GM21786 (cell line): ENCODE measurements around the gene DLEC1.
A peak's percentile ranks its signal among the peaks of the same experiment; 100 is the strongest.

ENCODE experiments used
- ATAC-seq: cut with Tn5 transposase; IDR thresholded peaks from one replicate; pipeline ENCODE4 v1.9.1; 2021; ENCODE audit not compliant: unreplicated experiment

The DLEC1 gene

DNA sequence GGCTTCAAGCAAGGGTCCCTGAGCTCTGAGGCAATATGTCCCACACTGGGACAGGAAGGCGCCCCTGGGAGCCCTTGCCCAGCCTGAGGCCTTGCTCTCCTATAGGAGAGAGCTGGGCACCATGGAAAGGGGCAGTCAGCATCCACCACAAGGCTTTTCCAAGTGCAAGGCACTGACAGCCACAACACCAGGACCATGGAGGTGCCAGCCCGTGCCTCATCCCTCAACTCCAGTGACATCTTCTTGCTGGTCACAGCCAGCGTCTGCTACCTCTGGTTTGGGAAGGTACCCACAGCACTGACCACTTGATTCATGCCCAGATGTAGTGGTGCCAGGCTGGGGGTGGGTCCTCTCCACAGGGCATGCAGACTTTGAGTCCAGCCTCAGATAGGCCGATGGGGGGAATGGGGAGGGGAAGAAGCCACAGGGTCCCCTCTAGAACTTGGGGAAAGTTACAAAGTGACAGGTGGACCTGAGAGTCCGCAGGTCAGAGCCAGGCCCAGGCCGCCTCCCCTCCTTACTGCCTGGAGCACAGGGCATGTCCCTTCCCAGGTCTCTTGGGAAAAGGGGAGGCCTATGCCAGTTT, 36.6 kb upstream of the DLEC1 start:
- ATAC-seq: no peak

DNA sequence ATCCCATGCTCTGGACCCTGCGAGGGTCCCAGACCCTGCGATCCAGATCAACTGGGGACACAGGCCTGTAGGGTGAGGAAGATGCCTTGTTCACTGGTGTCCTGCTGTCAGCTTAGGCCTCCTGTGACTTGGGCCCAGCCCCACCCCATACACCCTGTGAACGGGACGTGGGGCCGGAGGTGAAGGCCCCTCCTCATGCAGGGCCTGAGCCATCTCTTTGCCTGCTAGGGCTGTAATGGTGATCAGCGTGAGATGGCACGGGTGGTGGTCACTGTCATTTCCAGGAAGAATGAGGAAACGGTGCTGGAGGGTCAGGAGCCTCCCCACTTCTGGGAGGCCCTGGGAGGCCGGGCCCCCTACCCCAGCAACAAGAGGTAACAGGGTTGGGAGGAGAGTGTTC, 36.1 kb upstream of the DLEC1 start:
- no peak for ATAC-seq

DNA sequence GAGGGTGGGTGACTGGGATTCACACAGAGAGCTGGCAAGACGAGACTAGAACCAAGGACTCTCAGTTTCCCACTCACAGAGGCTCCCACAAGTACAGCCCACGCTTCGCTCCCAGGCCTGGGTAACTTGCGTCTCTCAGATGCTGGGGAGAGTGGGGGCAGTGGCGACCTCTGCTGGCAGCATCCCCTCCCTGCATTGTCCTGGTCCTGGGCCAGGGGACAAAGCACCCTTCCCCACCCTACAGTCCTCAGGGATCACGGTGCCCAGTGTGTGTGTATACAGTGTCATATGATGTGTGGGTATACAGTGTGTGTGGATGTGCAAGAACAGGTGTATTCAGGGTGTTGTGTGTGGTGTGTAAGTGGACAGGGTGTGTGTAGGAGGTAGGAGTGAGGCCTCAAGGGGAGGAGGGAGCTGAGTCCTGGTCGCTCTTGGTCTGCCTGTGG, 35.6 kb upstream of the DLEC1 start:
- peak; percentile 44 for ATAC-seq

DNA sequence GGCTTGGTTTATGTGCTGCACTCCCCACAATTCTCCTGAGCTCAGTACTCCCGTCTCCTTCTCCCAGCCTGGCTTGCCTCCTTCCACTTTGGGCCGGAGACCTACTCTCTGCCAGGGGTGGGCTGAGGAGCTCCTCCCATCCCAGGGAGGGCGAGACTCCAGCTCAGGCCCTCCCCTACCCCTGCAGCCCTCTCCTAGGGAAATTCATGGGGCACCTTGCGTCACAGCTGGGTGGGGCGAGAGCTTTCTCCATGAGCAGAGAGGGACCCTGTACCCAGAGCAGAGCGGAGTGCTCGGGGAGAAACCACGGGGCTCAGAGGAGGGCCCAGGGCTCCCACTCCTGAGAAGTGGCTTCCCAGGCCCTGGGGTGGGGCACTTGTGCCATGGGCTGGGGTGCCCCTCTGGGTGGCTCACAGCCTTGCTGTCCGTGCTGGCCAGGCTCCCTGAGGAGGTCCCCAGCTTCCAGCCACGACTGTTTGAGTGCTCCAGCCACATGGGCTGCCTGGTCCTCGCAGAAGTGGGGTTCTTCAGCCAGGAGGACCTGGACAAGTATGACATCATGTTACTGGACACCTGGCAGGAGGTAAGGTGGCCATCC, 35.1 kb upstream of the DLEC1 start:
- no peak for ATAC-seq

DNA sequence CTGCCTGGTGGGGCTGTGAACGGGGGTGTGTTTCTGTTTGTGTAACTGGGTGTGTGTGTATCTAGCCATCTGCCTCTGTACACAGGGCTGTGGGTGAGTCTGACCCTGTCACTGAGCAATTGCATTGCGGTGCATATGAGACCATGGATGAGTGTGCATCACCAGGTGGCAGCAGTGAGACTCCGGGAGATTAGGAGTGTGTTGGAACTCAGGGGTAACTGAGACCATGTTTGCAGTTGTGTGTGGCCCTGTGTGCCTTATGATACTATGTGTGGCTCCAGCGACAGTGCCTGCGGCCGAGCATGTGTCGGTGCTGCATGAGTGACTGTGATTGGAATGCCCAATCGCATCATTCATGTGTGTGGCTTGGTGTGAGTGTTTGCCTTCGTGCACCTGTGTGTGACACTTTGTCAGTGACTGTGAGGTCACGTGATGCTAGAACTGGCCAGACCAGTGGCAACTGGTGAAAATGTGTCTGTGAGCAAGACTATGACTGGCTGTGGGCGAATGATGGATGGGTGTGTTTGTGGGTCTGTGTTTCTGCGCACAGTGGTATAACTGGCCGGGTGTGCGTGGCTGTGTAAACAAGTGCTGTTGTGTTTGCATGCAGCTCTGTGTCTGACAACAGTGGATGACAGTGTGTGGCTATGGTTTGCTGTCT, 34.5 kb upstream of the DLEC1 start:
- no peak for ATAC-seq

DNA sequence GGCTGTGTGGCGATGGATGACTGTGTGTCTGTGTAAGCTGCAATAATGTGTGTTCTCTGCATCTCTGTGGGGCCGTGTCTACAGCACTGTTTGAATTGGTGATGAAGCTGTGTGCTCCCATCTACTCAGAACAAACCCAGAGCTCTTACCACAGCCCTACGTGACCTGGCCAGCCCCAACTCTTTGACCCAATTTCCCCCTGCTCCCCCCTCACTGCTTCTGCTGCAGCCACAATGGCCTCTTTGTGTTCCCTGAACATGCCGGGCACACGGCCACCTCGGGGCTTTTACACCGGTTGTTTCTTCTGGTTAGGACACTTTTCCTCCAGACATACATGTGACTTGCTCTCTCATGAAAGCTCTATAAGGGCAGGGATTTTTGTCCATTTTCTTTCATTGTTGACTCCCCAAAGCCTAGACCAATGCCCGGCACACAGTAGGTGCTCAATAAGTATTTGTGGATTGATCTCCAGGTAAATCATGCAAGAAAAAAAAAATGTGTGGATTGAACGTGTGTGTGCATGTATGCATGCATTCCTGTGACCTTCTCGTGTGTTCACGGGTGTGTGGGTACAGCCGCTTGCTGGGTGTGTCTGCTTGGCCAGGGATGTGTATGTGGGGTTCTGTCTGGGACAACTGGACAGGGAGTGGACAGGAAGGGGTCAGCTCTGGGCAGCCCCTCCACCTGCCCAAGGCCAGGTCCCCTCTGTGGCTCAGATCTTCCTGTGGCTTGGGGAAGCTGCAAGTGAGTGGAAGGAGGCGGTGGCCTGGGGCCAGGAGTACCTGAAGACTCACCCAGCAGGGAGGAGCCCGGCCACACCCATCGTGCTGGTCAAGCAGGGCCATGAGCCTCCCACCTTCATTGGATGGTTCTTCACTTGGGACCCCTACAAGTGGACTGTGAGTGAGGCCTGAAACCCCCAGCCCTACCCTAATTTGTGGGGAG, 33.7 kb upstream of the DLEC1 start:
- no peak for ATAC-seq

DNA sequence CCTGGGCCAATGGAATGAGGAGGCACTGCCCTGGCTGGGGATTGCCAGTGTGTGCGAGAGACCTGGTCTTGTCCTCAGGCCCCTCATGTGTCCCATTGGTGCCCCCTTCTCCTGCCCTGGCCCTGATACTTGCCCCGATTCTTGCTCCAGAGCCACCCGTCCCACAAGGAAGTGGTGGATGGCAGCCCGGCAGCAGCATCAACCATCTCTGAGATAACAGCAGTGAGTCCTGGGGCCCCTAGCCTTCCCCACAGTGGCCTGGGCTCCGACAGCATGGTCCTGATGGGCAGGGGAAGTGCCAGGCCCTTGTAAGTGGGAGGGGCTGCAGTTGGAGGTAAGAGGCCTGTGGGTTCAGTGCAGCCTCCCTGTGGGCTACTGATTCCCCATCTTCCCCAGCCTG, 33.0 kb upstream of the DLEC1 start:
- no peak for ATAC-seq

DNA sequence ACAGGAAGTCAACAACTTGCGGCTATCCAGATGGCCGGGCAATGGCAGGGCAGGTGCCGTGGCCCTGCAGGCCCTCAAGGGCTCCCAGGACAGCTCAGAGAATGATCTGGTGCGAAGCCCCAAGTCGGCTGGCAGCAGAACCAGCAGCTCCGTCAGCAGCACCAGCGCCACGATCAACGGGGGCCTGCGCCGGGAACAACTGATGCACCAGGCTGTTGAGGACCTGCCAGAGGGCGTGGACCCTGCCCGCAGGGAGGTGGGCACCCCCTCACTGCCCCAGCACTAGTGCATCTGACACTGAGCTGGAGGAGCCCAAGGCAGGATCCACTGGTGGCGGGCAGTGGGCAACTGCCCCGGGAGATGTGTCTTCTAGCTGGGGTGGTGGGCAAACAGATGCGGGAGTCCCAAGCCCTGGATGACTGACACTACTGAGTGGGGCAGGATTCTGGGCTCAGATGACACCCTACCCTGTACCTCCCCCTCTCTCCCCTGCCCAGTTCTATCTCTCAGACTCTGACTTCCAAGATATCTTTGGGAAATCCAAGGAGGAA, 32.5 kb upstream of the DLEC1 start:
- ATAC-seq: no peak

DNA sequence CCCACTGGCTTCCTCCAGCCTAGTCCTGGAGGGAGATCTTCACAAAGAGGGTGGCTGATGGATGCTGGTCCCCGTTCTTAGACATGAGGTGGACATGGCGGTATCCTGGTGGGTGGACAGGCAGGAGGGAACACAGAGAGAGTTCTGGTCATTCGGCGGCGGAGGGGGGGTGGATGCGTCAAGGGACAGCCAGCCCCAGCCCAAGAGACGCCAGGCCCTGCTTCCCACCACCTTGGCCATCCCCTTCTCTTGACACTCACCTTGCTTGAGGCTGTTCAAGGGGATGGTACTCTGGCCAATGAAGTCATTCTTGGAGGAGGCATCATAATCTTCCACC, 31.3 kb upstream of the DLEC1 start:
- ATAC-seq: no peak

- ATAC-seq: no peak
Measured at GRCh38 chr3:38008191-38008701, 30.8 kb upstream of the DLEC1 start.

- no peak for ATAC-seq
Measured at GRCh38 chr3:38008971-38009580, 29.9 kb upstream of the DLEC1 start.

DNA sequence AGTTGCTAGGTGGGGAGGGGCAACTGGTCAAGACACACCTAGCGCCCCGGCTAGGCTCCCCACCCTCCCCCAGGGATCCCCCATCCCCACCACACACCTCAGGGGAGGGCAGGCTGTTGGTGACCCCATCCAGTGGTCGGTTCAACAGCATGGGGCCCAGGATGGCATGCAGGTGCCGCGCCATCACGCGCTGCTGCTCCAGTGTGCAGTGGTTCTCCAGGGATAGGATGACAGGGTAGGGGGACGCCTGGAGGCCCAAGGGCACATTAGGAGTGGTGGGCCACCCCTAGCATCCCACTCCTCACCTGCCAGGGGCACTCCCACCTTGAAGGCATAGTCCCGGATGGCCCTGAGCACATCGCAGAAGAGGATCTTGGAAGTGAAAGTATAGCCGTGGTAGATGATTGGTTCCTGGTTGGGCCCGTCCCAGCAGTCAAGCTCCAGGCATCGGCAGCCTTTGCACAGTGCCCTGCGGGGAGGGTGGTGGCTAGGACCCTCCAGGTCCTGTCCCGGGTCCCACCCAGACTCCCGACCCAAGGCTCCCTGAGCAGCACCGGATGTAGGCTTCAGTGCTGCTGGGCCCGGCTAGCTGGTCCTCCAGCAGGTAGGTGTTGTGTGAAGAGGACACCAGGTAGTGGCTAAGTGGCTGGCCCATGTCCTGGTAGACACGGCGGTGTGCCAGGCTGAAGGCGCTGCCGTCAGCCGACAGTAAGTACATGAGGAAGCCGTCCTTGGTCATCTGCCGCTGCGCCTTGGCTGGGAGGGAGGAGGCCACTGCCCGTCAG, 29.0 kb upstream of the DLEC1 start:
- no peak for ATAC-seq

DNA sequence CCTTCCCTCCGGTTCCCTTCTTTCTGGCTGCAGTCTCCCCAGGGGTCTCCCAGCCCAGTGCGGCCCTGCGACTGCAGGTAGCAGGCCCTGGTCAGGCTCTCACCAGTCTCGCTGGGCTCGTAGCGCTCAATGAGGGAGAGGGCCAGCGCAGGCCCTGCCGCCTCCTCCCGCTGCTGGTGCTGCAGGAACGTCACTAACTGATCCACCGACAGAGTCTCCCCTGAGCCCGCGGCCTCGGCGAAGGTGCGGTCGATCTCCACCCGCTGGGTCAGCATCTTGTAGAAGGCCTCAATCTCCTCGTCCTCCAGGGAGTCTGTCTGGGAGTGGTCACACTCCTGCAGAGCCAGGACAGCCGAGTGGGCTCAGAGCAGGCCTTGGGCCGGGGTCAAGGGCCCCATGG, 27.9 kb upstream of the DLEC1 start:
- ATAC-seq: no peak

DNA sequence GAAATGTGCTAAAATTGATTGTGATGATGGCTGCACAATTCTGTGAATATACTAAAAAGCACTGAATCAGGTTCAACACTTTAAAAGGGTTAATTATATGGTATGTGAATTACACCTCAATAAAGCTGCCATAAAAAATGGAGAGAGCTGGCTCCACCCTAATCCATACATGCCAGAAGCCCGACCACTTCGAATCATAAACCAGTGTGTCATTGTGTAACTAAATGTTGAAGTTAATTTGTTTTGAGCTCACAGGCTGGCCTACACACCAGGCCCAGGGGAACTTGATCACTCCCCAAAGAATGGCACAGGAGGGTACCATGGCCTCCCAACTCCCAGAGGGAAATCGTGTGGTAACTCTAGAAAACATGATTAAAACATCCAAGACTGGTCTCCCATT, 23.5 kb upstream of the DLEC1 start:
- ATAC-seq: no peak

DNA sequence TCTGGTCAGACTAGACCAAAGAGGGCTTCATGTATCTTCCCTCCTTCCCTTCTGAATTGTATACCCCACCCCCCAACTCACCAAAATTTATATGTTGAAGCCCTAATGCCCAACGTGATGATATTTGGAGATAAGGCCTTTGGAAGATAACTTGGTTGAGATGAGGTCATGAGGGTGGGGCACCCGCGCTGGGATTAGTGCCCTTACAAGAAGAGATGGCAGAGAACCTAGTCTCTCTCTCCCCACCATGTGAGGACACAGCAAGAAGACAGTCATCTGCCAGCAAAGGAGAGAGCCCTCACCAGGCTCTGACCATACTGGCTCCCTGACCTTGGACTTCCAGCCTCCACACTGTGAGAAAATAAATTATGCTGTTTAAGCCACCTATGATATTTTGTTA, 23.0 kb upstream of the DLEC1 start:
- ATAC-seq: no peak

DNA sequence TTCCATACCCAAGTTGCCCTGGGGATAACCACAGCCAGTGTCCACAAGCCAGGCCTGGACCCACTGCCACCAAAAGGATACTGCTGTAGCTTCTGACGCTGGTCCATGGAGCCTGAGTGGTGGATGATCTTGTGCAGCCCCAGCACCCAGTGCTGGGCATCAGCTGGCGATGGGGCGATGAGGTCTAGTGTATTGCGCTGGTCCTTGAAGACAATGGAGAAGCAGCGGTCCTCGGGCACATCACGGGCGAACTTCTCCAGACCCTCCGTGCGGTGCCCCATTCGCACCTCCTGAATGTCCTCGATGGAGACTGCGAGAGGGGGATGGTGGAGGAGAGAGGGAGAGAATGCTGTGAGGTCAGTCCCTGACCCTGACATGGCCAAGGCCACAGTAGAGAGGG, 22.6 kb upstream of the DLEC1 start:
- ATAC-seq: no peak

GRCh38 chr3:38016847-38017444, 22.1 kb upstream of the DLEC1 start:
- ATAC-seq: no peak

DNA sequence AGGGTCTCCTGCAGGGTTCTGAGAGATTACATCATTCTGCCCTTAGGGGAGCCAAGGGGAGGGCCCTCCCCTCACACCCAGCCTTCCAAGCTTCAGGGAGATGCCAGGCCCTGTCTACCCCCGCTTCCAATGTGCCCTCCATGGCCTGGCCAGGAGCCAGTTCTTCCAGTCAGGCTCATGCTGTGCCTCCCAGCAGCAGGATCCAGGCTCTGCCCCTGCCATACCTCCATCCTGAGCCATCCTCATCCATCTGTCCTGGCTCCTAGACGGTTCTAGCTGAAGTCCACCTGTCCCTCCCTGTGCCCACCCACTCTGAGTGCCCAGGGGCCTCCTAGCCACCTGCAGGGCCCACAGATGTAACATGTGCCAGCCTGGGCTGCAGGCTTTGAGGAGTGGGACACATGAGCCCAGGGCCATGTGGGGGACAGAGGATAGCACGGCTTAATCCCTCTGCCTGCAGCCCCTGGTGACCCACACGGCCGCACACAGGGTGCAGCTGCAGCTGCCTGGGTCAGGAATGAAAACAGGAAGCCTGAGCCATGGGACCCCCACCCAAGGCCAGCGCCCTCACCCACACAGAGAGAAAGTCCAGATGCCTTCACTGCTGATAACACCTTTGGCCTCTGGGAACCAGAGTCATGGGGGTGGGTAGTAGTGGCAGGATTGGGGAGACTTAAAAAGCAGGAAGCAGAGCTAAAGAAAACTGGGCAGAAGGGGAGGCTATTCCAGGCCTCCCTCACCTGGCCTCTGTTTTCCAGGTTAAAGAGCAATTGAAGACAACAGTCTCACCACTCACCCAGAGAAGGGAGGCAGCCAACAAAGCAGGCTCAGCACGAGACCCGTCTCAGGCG, 21.3 kb upstream of the DLEC1 start:
- no peak for ATAC-seq
